Activated naive CD4-positive, alpha-beta T cell treated with anti-CD3 and anti-CD28 coated beads, Interleukin-2, amount 50 U/mL, for 24 hours (primary cell): Measurements from ENCODE around the gene HNRNPH1.

Experiments
- H3K27ac Mint-ChIP-seq: one replicate; pipeline ENCODE4 v1.8.0; 2021; ENCODE audit warnings: mild to moderate bottlenecking, mixed read lengths
- H3K27me3 Mint-ChIP-seq: one replicate; pipeline ENCODE4 v1.8.0; 2021; ENCODE audit warnings: mixed read lengths
- H3K36me3 Mint-ChIP-seq: one replicate; pipeline ENCODE4 v1.8.0; 2021; ENCODE audit warnings: mixed read lengths
- H3K4me1 Mint-ChIP-seq: one replicate; pipeline ENCODE4 v1.8.0; 2021; ENCODE audit warnings: mixed read lengths
- H3K4me3 Mint-ChIP-seq: one replicate; pipeline ENCODE4 v1.8.0; 2021; ENCODE audit warnings: mild to moderate bottlenecking, mixed read lengths
- H3K9me3 Mint-ChIP-seq: one replicate; pipeline ENCODE4 v1.8.0; 2021; ENCODE audit warnings: mixed read lengths

Gene HNRNPH1

GRCh38 chr5:179613460-179614071 lies 9.9 kb downstream of the HNRNPH1 start:
- Mint-ChIP-seq H3K36me3 (peaks cover 44% of the 10 kb centered on the region), H3K4me1 (peaks cover 74% of the 10 kb centered on the region), H3K4me3 (peak overlapping the region; percentile 19), H3K9me3 (no peaks in the 10 kb centered on the region), H3K27me3 (no peaks in the 10 kb centered on the region), H3K27ac (peak overlapping the region; percentile 87)

DNA sequence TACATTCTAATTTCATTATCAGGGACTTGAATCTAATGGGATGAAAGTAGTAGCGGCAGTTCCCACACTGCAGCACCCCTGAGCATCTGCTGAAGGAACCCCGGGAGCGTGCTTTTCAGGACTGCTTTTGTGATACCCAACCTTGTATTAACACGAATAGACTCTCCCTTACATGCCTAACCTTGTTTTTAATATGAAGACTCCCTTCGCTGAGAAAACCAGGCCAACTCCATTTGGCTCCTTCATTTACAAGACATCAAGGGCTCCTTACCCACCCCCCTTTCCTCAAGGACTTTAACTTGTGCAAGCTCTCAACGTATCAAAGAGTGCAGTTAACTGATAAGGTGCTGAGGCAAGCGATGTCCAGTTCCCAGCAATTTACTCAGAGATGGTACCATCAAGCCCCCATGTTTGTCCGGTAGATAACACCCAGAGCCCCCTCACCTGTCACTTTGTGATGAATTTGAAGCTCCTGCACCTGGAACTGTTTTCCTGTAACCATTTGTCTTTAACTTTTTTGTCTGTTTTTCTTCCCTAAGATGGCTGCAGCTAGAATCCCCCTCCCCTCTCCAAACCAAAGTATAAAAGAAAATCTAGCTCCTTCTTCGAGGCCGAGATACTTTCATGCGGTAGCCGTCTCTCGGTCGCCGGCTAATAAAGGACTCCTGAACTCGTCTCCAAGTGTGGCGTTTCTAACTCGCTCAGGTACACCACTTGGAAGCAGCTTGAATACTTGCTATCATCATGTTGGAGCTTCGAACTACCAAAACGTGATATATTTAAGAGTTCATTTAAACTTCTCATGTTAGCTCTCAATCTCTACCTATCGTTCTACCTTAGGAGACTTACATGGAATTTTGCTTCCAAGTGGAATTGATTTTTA lies 10.7 kb downstream of the HNRNPH1 start:
- Mint-ChIP-seq H3K27me3 (no peaks in the 10 kb centered on the region), H3K4me1 (peaks cover 75% of the 10 kb centered on the region), H3K9me3 (no peaks in the 10 kb centered on the region), H3K4me3 (peak overlapping the region; percentile 36), H3K27ac (peak overlapping the region; percentile 87), H3K36me3 (peaks cover 40% of the 10 kb centered on the region)

- Mint-ChIP-seq H3K4me3 (no peak overlapping the region), H3K9me3 (no peaks in the 10 kb centered on the region), H3K27me3 (no peaks in the 10 kb centered on the region), H3K4me1 (peaks cover 60% of the 10 kb centered on the region), H3K36me3 (peaks cover 29% of the 10 kb centered on the region), H3K27ac (peak overlapping the region; percentile 52)
Observed at GRCh38 chr5:179610903-179611265, 12.6 kb downstream of the HNRNPH1 start.

DNA sequence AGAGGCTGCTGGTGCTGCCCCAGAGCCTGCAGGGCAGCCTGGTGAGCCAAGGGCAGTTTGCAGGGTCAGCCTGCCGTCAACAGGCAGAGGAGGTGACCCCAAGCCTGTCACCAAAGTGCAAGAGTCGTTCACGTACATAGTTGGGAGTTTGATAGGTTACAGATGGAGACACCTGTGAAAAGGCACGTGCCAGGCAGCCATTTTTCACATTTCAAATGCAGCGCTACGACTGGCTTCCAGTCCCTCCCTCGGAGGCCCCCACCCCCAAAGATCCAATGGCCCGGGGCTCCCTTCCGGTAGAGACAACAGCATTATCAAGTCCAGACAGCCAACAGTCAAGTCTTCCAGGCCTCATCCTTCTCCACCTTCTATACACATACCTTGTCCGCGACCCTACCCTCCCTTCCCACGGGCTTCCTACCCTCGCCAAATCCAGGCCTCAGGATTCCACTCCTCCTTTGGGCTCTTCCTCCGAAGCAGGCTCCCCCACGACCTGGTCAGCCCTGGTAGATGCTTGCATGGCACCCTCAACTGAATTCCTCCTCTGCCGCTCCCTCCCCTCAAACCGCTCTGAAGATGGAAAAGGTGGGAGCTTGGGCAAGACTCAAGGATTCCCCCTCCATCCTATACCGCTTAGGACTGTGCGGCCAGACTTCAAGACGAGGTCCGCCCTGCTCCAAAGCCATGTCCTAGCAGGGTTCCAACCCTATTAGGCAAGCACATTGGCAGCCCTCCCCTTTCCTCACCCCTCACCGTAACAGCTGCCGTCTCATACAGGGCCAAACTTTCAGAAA lies 13.2 kb downstream of the HNRNPH1 start:
- Mint-ChIP-seq H3K4me3 (no peak overlapping the region), H3K4me1 (peaks cover 55% of the 10 kb centered on the region), H3K9me3 (no peaks in the 10 kb centered on the region), H3K27ac (peak overlapping the region; percentile 73), H3K27me3 (no peaks in the 10 kb centered on the region), H3K36me3 (peaks cover 29% of the 10 kb centered on the region)

- Mint-ChIP-seq H3K4me1 (peaks cover 53% of the 10 kb centered on the region), H3K27ac (peak overlapping the region; percentile 6), H3K36me3 (peaks cover 28% of the 10 kb centered on the region), H3K4me3 (peak overlapping the region; percentile 6), H3K27me3 (no peaks in the 10 kb centered on the region), H3K9me3 (no peaks in the 10 kb centered on the region)
Observed at GRCh38 chr5:179609834-179610108, 13.7 kb downstream of the HNRNPH1 start.

GRCh38 chr5:179608131-179608581 lies 15.3 kb downstream of the HNRNPH1 start:
- peak overlapping the region; percentile 19 for H3K4me3 Mint-ChIP-seq
- no peaks in the 10 kb centered on the region for H3K27me3 Mint-ChIP-seq
- H3K9me3 Mint-ChIP-seq, result no peaks in the 10 kb centered on the region
- peaks cover 19% of the 10 kb centered on the region for H3K36me3 Mint-ChIP-seq
- H3K4me1 Mint-ChIP-seq, result peaks cover 41% of the 10 kb centered on the region
- no peak overlapping the region for H3K27ac Mint-ChIP-seq

DNA sequence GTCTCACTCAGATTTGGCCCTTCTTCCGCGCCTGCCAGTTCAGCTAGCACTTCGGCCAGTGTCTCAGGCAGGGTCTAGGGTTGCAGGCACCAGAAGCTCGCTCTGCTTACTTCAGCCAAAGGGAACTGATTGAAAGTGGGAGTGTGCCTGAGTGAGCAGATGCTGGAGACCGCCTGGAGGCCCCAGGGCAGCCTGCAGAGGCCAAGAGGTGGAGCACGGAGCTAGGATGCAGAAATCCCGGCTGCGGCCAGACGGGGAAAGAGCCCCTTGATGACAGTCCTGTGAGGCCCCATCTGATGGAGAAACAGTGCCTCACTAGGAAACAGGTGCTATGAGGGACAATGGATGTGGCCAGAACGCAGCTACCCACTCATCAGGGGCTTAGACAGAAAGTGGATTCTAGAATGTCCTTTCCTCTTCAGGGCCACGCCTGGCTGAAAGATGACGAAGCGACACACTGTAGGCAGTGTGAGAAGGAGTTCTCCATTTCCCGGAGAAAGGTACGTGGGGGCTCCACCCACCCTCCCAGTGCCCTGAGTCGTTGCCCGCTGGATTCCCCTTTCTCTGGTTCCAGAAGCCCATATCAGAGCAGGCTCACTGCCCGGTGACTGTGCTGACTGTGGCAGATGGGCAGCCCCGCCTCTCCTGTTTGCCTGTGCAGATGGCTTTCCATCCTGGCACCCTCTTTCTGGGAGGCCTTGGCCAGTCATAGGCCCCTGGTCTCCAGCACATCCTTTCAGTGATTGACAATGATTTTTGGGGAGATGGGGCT lies 16.1 kb downstream of the HNRNPH1 start:
- Mint-ChIP-seq H3K4me1 (peaks cover 35% of the 10 kb centered on the region), H3K36me3 (peaks cover 16% of the 10 kb centered on the region)

DNA sequence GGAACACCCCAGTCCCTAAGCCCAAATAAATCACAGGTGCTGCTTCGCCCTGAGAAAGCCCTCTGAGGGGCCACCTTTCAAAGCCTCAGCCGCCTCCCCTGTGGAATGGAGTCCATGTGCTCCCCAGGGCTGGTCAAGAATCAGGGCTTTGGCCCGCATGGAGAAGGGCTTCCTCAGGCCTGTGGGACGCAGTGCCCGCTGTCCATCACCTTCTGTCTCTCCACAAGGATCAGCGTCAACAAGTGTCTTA lies 16.6 kb downstream of the HNRNPH1 start:
- peaks cover 33% of the 10 kb centered on the region for H3K4me1 Mint-ChIP-seq
- H3K27me3 Mint-ChIP-seq, result no peaks in the 10 kb centered on the region
- no peak overlapping the region for H3K4me3 Mint-ChIP-seq
- no peaks in the 10 kb centered on the region for H3K9me3 Mint-ChIP-seq
- H3K36me3 Mint-ChIP-seq, result peaks cover 14% of the 10 kb centered on the region
- H3K27ac Mint-ChIP-seq, result no peak overlapping the region

More for the DNA sequence above, 16.1 kb downstream of the HNRNPH1 start:
- Mint-ChIP-seq H3K4me3 (no peak overlapping the region), H3K9me3 (no peaks in the 10 kb centered on the region), H3K27ac (no peak overlapping the region), H3K27me3 (no peaks in the 10 kb centered on the region)

- peaks cover 11% of the 10 kb centered on the region for H3K36me3 Mint-ChIP-seq
- H3K4me1 Mint-ChIP-seq, result peaks cover 29% of the 10 kb centered on the region
Observed at GRCh38 chr5:179606071-179606909, 17.2 kb downstream of the HNRNPH1 start.

GRCh38 chr5:179605026-179605833 lies 18.2 kb downstream of the HNRNPH1 start:
- peaks cover 7% of the 10 kb centered on the region for H3K36me3 Mint-ChIP-seq

More at GRCh38 chr5:179606071-179606909, 17.2 kb downstream of the HNRNPH1 start:
- H3K4me3 Mint-ChIP-seq, result no peak overlapping the region
- no peaks in the 10 kb centered on the region for H3K27me3 Mint-ChIP-seq
- H3K9me3 Mint-ChIP-seq, result no peaks in the 10 kb centered on the region
- peak overlapping the region; percentile 74 for H3K27ac Mint-ChIP-seq

DNA sequence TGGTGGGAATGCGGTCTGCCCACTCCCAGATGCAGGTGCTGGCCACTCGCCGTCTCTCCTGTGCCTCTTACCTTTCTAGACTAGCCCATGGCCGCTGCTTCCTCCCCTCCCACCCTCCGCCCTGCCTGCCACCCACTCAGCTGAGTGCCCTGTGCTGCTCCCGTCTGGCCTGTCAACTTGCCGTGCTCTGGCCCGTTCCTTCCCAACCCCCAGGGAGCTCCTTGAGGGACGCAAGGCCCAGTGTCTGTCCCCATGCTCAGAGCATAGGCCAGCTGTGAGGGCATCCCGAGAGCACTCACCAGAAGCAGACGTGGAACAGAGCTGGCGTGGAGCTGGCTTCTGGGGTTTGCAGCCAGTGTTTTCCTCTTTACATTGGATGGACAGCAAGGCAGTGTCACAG lies 20.2 kb downstream of the HNRNPH1 start:
- Mint-ChIP-seq H3K9me3 (no peaks in the 10 kb centered on the region), H3K4me3 (no peak overlapping the region), H3K27ac (no peak overlapping the region), H3K36me3 (peaks cover 8% of the 10 kb centered on the region), H3K4me1 (peaks cover 9% of the 10 kb centered on the region), H3K27me3 (no peaks in the 10 kb centered on the region)

More at GRCh38 chr5:179605026-179605833, 18.2 kb downstream of the HNRNPH1 start:
- Mint-ChIP-seq H3K27me3 (no peaks in the 10 kb centered on the region), H3K27ac (no peak overlapping the region), H3K9me3 (no peaks in the 10 kb centered on the region), H3K4me1 (peaks cover 22% of the 10 kb centered on the region), H3K4me3 (no peak overlapping the region)

DNA sequence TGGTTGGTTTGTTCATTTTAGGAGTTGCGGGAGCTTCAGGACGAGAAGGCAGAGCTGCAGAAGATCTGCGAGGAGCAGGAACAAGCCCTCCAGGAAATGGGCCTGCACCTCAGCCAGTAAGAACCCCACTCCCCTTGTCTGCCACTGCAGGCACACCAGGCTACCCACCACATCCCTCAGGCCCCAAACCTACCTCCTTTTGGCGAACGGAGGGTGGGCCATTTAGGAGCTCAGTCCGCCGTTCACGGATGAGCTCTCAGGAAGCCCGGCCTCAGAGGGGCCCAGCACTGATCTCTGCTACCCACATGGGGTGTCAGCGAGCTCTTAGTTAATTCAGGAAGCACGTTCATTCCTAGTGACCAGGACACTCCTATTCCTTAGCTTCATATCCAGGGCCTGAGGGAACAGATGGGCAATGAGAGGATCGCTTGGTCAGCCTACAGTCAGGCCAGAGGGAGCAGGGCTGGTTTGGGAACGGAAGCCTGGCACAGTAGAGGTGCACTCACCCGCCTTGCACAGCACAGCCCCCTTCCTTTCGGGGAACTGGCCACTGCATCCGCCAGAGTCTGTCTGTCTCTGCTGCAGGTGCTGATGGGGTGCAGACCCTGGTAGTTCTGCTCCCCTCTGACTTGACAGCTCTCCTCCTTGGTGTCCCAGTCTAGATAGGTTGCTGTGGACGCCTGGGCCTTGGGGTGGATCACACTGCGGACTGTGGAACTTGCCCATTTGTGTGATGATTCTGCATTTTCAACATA lies 21.4 kb downstream of the HNRNPH1 start:
- no peaks in the 10 kb centered on the region for H3K27me3 Mint-ChIP-seq
- no peaks in the 10 kb centered on the region for H3K9me3 Mint-ChIP-seq
- H3K4me1 Mint-ChIP-seq, result no peaks in the 10 kb centered on the region
- no peak overlapping the region for H3K27ac Mint-ChIP-seq
- H3K36me3 Mint-ChIP-seq, result peaks cover 9% of the 10 kb centered on the region
- no peak overlapping the region for H3K4me3 Mint-ChIP-seq

GRCh38 chr5:179599973-179600372 lies 23.5 kb downstream of the HNRNPH1 start:
- Mint-ChIP-seq H3K4me1 (no peaks in the 10 kb centered on the region), H3K36me3 (peaks cover 7% of the 10 kb centered on the region), H3K4me3 (no peak overlapping the region), H3K27me3 (no peaks in the 10 kb centered on the region), H3K9me3 (no peaks in the 10 kb centered on the region), H3K27ac (no peak overlapping the region)
